ENCODE data around the gene KIR2DL1. TPM values are rescaled to one million over a fixed set of nuclear protein-coding genes. Genes with fewer than 3 reads are reported as not detected.
"Not testable (repeated sequence)": the region's sequence is repeated elsewhere in the genome, so short reads cannot be mapped to it uniquely, and the experiment has no call there.

Gene KIR2DL1
- total and polyA plus RNA-seq, 4 experiments from 2014 or later = 0.15 TPM; not detected in 3

- H3K4me3 Mint-ChIP-seq; H3K27ac ChIP-seq (ENCODE audit: low read depth, low read length); H3K4me1 ChIP-seq (ENCODE audit: insufficient read depth, low read length); H3K27ac Mint-ChIP-seq; H3K27me3 ChIP-seq (ENCODE audit: insufficient read depth, low read length); POLR2A ChIA-PET (ENCODE audit: partially characterized antibody); H3K36me3 ChIP-seq (ENCODE audit: insufficient read depth, low read length); DNase-seq; H3K9me3 ChIP-seq (ENCODE audit: control insufficient read depth in 1 of 2, low read length in 2 of 2); H3K9me3 Mint-ChIP-seq; CTCF ChIA-PET (ENCODE audit: partially characterized antibody); H3K36me3 Mint-ChIP-seq; H3K4me3 ChIP-seq (ENCODE audit: low read length in 2 of 2); intact Hi-C loops (cut with micrococcal nuclease): not testable (repeated sequence)
- H3K27me3 Mint-ChIP-seq = peaks cover 13 to 20% of the 10 kb centered on the region in 2 donors
- peaks cover 11 to 17% (median 14%) of the 10 kb centered on the region in 4 donors for H3K4me1 Mint-ChIP-seq
Observed at GRCh38 chr19:54788154-54788553, 18.6 kb downstream of the KIR2DL1 start.

- Mint-ChIP-seq H3K4me3 (no peak overlapping the region), H3K27me3 (peaks cover 8 to 11% of the 10 kb centered on the region in 2 donors), H3K4me1 (peaks cover 13 to 20% (median 18%) of the 10 kb centered on the region in 4 donors), H3K36me3 (no peaks in the 10 kb centered on the region), H3K9me3 (peaks cover 0 to 5% (median 0%) of the 10 kb centered on the region in 8 donors), H3K27ac (no peak overlapping the region)
- CTCF ChIA-PET (ENCODE audit: partially characterized antibody) = no interaction called here
- Histone ChIP-seq H3K4me1 (ENCODE audit: insufficient read depth, low read length) (peaks cover 8% of the 10 kb centered on the region), H3K36me3 (ENCODE audit: insufficient read depth, low read length) (no peaks in the 10 kb centered on the region), H3K4me3 (ENCODE audit: low read length in 2 of 2) (no peak overlapping the region), H3K27me3 (ENCODE audit: insufficient read depth, low read length) (no peaks in the 10 kb centered on the region), H3K9me3 (ENCODE audit: control insufficient read depth in 1 of 2, low read length in 2 of 2) (no peaks in the 10 kb centered on the region), H3K27ac (ENCODE audit: low read depth, low read length) (no peak overlapping the region)
- DNase-seq = no peak
- intact Hi-C loops (cut with micrococcal nuclease) = no loop called here
- POLR2A ChIA-PET (ENCODE audit: partially characterized antibody) = no interaction called here
Observed at GRCh38 chr19:54790711-54791110, 21.1 kb downstream of the KIR2DL1 start.

- intact Hi-C loops (cut with micrococcal nuclease) = no loop called here
- POLR2A ChIA-PET (ENCODE audit: partially characterized antibody) = no interaction called here
- H3K27ac Mint-ChIP-seq = peak overlapping the region in 1 of 7 donors; percentile 51
- H3K4me3 Mint-ChIP-seq = peak overlapping the region in 4 of 8 donors; percentile 17 to 43 (median 31)
- Histone ChIP-seq H3K9me3 (ENCODE audit: control insufficient read depth in 1 of 2, low read length in 2 of 2) (no peaks in the 10 kb centered on the region), H3K4me3 (ENCODE audit: low read length in 2 of 2) (no peak overlapping the region), H3K27me3 (ENCODE audit: insufficient read depth, low read length) (no peaks in the 10 kb centered on the region), H3K36me3 (ENCODE audit: insufficient read depth, low read length) (no peaks in the 10 kb centered on the region), H3K4me1 (ENCODE audit: insufficient read depth, low read length) (peaks cover 8% of the 10 kb centered on the region), H3K27ac (ENCODE audit: low read depth, low read length) (no peak overlapping the region)
- H3K36me3 Mint-ChIP-seq = no peaks in the 10 kb centered on the region
- H3K4me1 Mint-ChIP-seq = peaks cover 13 to 20% (median 18%) of the 10 kb centered on the region in 4 donors
- CTCF ChIA-PET (ENCODE audit: partially characterized antibody) = no interaction called here
- no peak for DNase-seq
- H3K9me3 Mint-ChIP-seq = peaks cover 0 to 5% (median 0%) of the 10 kb centered on the region in 8 donors
- peaks cover 6 to 11% of the 10 kb centered on the region in 2 donors for H3K27me3 Mint-ChIP-seq
Observed at GRCh38 chr19:54791476-54791875, 21.9 kb downstream of the KIR2DL1 start.

- POLR2A ChIA-PET (ENCODE audit: partially characterized antibody) = no interaction called here
- Histone ChIP-seq H3K4me3 (ENCODE audit: low read length in 2 of 2) (peak overlapping the region in 1 of 2 donors; percentile 11), H3K27ac (ENCODE audit: low read depth, low read length) (no peak overlapping the region), H3K27me3 (ENCODE audit: insufficient read depth, low read length) (no peaks in the 10 kb centered on the region), H3K4me1 (ENCODE audit: insufficient read depth, low read length) (peaks cover 8% of the 10 kb centered on the region), H3K36me3 (ENCODE audit: insufficient read depth, low read length) (no peaks in the 10 kb centered on the region), H3K9me3 (ENCODE audit: control insufficient read depth in 1 of 2, low read length in 2 of 2) (no peaks in the 10 kb centered on the region)
- intact Hi-C loops (cut with micrococcal nuclease) = no loop called here
- Mint-ChIP-seq H3K36me3 (no peaks in the 10 kb centered on the region), H3K4me3 (peak overlapping the region; percentile 74 to 91 (median 83)), H3K9me3 (peaks cover 0 to 2% (median 0%) of the 10 kb centered on the region in 8 donors), H3K4me1 (peaks cover 13 to 20% (median 18%) of the 10 kb centered on the region in 4 donors), H3K27me3 (peaks cover 8 to 17% of the 10 kb centered on the region in 2 donors), H3K27ac (peak overlapping the region in 6 of 7 donors; percentile 19 to 90 (median 73))
- no peak for DNase-seq
- CTCF ChIA-PET (ENCODE audit: partially characterized antibody) = no interaction called here
Observed at GRCh38 chr19:54792814-54793213, 23.2 kb downstream of the KIR2DL1 start.

- Mint-ChIP-seq H3K27me3 (peaks cover 6 to 15% of the 10 kb centered on the region in 2 donors), H3K27ac (no peak overlapping the region), H3K4me3 (no peak overlapping the region), H3K36me3 (no peaks in the 10 kb centered on the region), H3K4me1 (peaks cover 13 to 20% (median 17%) of the 10 kb centered on the region in 4 donors), H3K9me3 (peaks cover 0 to 10% (median under 1%) of the 10 kb centered on the region in 8 donors)
- DNase-seq = no peak
- Histone ChIP-seq H3K4me3 (ENCODE audit: low read length in 2 of 2) (no peak overlapping the region), H3K9me3 (ENCODE audit: control insufficient read depth in 1 of 2, low read length in 2 of 2) (no peaks in the 10 kb centered on the region), H3K4me1 (ENCODE audit: insufficient read depth, low read length) (peaks cover 8% of the 10 kb centered on the region), H3K27me3 (ENCODE audit: insufficient read depth, low read length) (no peaks in the 10 kb centered on the region), H3K27ac (ENCODE audit: low read depth, low read length) (no peak overlapping the region), H3K36me3 (ENCODE audit: insufficient read depth, low read length) (no peaks in the 10 kb centered on the region)
- intact Hi-C loops (cut with micrococcal nuclease) = no loop called here
- ChIA-PET POLR2A (ENCODE audit: partially characterized antibody) (no interaction called here), CTCF (ENCODE audit: partially characterized antibody) (interaction anchor here (1.3 kb wide), 1 partner anchor 21 kb away, joined by 3 read pairs; no protein-coding TSS in a partner anchor)
Observed at GRCh38 chr19:54795758-54796157, 26.2 kb downstream of the KIR2DL1 start.

- ChIA-PET POLR2A (ENCODE audit: partially characterized antibody) (no interaction called here), CTCF (ENCODE audit: partially characterized antibody) (no interaction called here)
- H3K36me3 Mint-ChIP-seq = no peaks in the 10 kb centered on the region
- DNase-seq = no peak
- H3K27me3 Mint-ChIP-seq = peaks cover 8 to 18% of the 10 kb centered on the region in 2 donors
- Histone ChIP-seq H3K4me1 (ENCODE audit: insufficient read depth, low read length) (no peaks in the 10 kb centered on the region), H3K27ac (ENCODE audit: low read depth, low read length) (no peak within 1 kb of the TSS), H3K36me3 (ENCODE audit: insufficient read depth, low read length) (no peaks in the 10 kb centered on the region), H3K4me3 (ENCODE audit: low read length in 2 of 2) (no peak within 1 kb of the TSS), H3K9me3 (ENCODE audit: control insufficient read depth in 1 of 2, low read length in 2 of 2) (no peaks in the 10 kb centered on the region), H3K27me3 (ENCODE audit: insufficient read depth, low read length) (no peaks in the 10 kb centered on the region)
- H3K9me3 Mint-ChIP-seq = peaks cover 0 to 8% (median 2%) of the 10 kb centered on the region in 8 donors
- no peak within 1 kb of the TSS for H3K27ac Mint-ChIP-seq
- H3K4me1 Mint-ChIP-seq = no peaks in the 10 kb centered on the region
- H3K4me3 Mint-ChIP-seq = no peak within 1 kb of the TSS
- intact Hi-C loops (cut with micrococcal nuclease) = no loop called here
Observed at GRCh38 chr19:54803410-54803809, 33.8 kb downstream of the KIR2DL1 start, which contains the start of gene KIR2DL4. KIR2DL4 (plus strand) TSS chr19:54803610; CDS start chr19:54803652, 42 bp downstream.

- ChIA-PET CTCF (ENCODE audit: partially characterized antibody) (no interaction called here), POLR2A (ENCODE audit: partially characterized antibody) (no interaction called here)
- H3K27ac ChIP-seq (ENCODE audit: low read depth, low read length) = no peak overlapping the region
- H3K36me3 ChIP-seq (ENCODE audit: insufficient read depth, low read length) = no peaks in the 10 kb centered on the region
- H3K27me3 ChIP-seq (ENCODE audit: insufficient read depth, low read length) = no peaks in the 10 kb centered on the region
- peaks cover 0 to 9% (median 3%) of the 10 kb centered on the region in 8 donors for H3K9me3 Mint-ChIP-seq
- H3K27ac Mint-ChIP-seq = no peak overlapping the region
- H3K4me1 Mint-ChIP-seq = no peaks in the 10 kb centered on the region
- H3K36me3 Mint-ChIP-seq = no peaks in the 10 kb centered on the region
- no peaks in the 10 kb centered on the region for H3K4me1 ChIP-seq (ENCODE audit: insufficient read depth, low read length)
- DNase-seq = no peak
- intact Hi-C loops (cut with micrococcal nuclease) = no loop called here
- no peaks in the 10 kb centered on the region for H3K9me3 ChIP-seq (ENCODE audit: control insufficient read depth in 1 of 2, low read length in 2 of 2)
- peaks cover 9 to 18% of the 10 kb centered on the region in 2 donors for H3K27me3 Mint-ChIP-seq
- no peak overlapping the region for H3K4me3 Mint-ChIP-seq
- H3K4me3 ChIP-seq (ENCODE audit: low read length in 2 of 2) = no peak overlapping the region
Observed at GRCh38 chr19:54804101-54804500, 34.5 kb downstream of the KIR2DL1 start.
